Measurements from ENCODE around the gene SLC6A6. TPM values are rescaled to one million over a fixed set of nuclear protein-coding genes. Genes with fewer than 3 reads are reported as not detected.

SLC6A6 gene
- total and polyA plus RNA-seq, 2 donors from 2014 or later, result 7.1 to 64.0 TPM

GRCh38 chr3:14483286-14483685 is 80.9 kb downstream of the SLC6A6 start:
- no peak for FAIRE-seq

GRCh38 chr3:14484741-14485140 is 82.3 kb downstream of the SLC6A6 start:
- no peak for TF ChIP-seq CTCF (IDR thresholded peaks at IDR 0.05; ENCODE audit: borderline replicate concordance, extremely low read depth, insufficient read depth)
- intact Hi-C loops (cut with DNase I), result no loop called here
- Histone ChIP-seq H3K4me3 (ENCODE audit: low read length in 3 of 3) (no peak overlapping the region), H3K4me1 (ENCODE audit: control insufficient read depth in 2 of 3, insufficient read depth in 2 of 3, low read depth in 1 of 3, low read length in 3 of 3) (peaks cover 0 to 27% (median 2%) of the 10 kb centered on the region in 3 donors), H3K27me3 (ENCODE audit: control insufficient read depth, insufficient read depth, low read length) (no peaks in the 10 kb centered on the region), H3K9me3 (ENCODE audit: control insufficient read depth in 2 of 3, insufficient read depth in 1 of 3, low read length in 3 of 3) (no peaks in the 10 kb centered on the region), H3K27ac (ENCODE audit: low read depth in 2 of 2, low read length in 2 of 2) (no peak overlapping the region), H3K9ac (ENCODE audit: low read length in 3 of 3) (no peak overlapping the region), H3K36me3 (ENCODE audit: control insufficient read depth in 2 of 3, insufficient read depth in 3 of 3, low read length in 3 of 3) (peaks cover 0 to 19% (median 6%) of the 10 kb centered on the region in 3 donors)
- FAIRE-seq (no peak), DNase-seq (peak in 1 of 5 donors; percentile 32)

More at GRCh38 chr3:14483286-14483685, 80.9 kb downstream of the SLC6A6 start:
- no peak overlapping the region for H3K9ac ChIP-seq (ENCODE audit: low read length in 3 of 3)
- H3K27ac ChIP-seq (ENCODE audit: low read depth in 2 of 2, low read length in 2 of 2), result peak overlapping the region in 1 of 2 donors; percentile 29
- H3K4me1 ChIP-seq (ENCODE audit: control insufficient read depth in 2 of 3, insufficient read depth in 2 of 3, low read depth in 1 of 3, low read length in 3 of 3), result peaks cover 0 to 27% (median 2%) of the 10 kb centered on the region in 3 donors
- no peak for TF ChIP-seq CTCF (IDR thresholded peaks at IDR 0.05; ENCODE audit: borderline replicate concordance, extremely low read depth, insufficient read depth)
- H3K4me3 ChIP-seq (ENCODE audit: low read length in 3 of 3), result no peak overlapping the region
- H3K9me3 ChIP-seq (ENCODE audit: control insufficient read depth in 2 of 3, insufficient read depth in 1 of 3, low read length in 3 of 3), result no peaks in the 10 kb centered on the region
- no peaks in the 10 kb centered on the region for H3K27me3 ChIP-seq (ENCODE audit: control insufficient read depth, insufficient read depth, low read length)
- peaks cover 0 to 29% (median 9%) of the 10 kb centered on the region in 3 donors for H3K36me3 ChIP-seq (ENCODE audit: control insufficient read depth in 2 of 3, insufficient read depth in 3 of 3, low read length in 3 of 3)
- intact Hi-C loops (cut with DNase I), result no loop called here
- DNase-seq, result peak in 1 of 5 donors; percentile 24

GRCh38 chr3:14485981-14486380 is 83.6 kb downstream of the SLC6A6 start:
- H3K9ac ChIP-seq (ENCODE audit: low read length in 3 of 3), result no peak overlapping the region
- no peak for FAIRE-seq
- no peak for TF ChIP-seq CTCF (IDR thresholded peaks at IDR 0.05; ENCODE audit: borderline replicate concordance, extremely low read depth, insufficient read depth)
- intact Hi-C loops (cut with DNase I), result no loop called here
- H3K9me3 ChIP-seq (ENCODE audit: control insufficient read depth in 2 of 3, insufficient read depth in 1 of 3, low read length in 3 of 3), result no peaks in the 10 kb centered on the region
- DNase-seq, result peak in 1 of 5 donors; percentile 57
- no peak overlapping the region for H3K4me3 ChIP-seq (ENCODE audit: low read length in 3 of 3)
- peaks cover 0 to 15% (median 6%) of the 10 kb centered on the region in 3 donors for H3K36me3 ChIP-seq (ENCODE audit: control insufficient read depth in 2 of 3, insufficient read depth in 3 of 3, low read length in 3 of 3)
- H3K27ac ChIP-seq (ENCODE audit: low read depth in 2 of 2, low read length in 2 of 2), result no peak overlapping the region
- peaks cover 0 to 17% (median 2%) of the 10 kb centered on the region in 3 donors for H3K4me1 ChIP-seq (ENCODE audit: control insufficient read depth in 2 of 3, insufficient read depth in 2 of 3, low read depth in 1 of 3, low read length in 3 of 3)
- H3K27me3 ChIP-seq (ENCODE audit: control insufficient read depth, insufficient read depth, low read length), result no peaks in the 10 kb centered on the region

GRCh38 chr3:14486460-14486859 is 84.1 kb downstream of the SLC6A6 start:
- Histone ChIP-seq H3K36me3 (ENCODE audit: control insufficient read depth in 2 of 3, insufficient read depth in 3 of 3, low read length in 3 of 3) (peaks cover 0 to 15% (median 6%) of the 10 kb centered on the region in 3 donors), H3K27ac (ENCODE audit: low read depth in 2 of 2, low read length in 2 of 2) (peak overlapping the region in 1 of 2 donors; percentile 54), H3K9ac (ENCODE audit: low read length in 3 of 3) (no peak overlapping the region), H3K27me3 (ENCODE audit: control insufficient read depth, insufficient read depth, low read length) (no peaks in the 10 kb centered on the region), H3K4me1 (ENCODE audit: control insufficient read depth in 2 of 3, insufficient read depth in 2 of 3, low read depth in 1 of 3, low read length in 3 of 3) (peaks cover 0 to 14% (median 2%) of the 10 kb centered on the region in 3 donors), H3K9me3 (ENCODE audit: control insufficient read depth in 2 of 3, insufficient read depth in 1 of 3, low read length in 3 of 3) (no peaks in the 10 kb centered on the region), H3K4me3 (ENCODE audit: low read length in 3 of 3) (no peak overlapping the region)
- intact Hi-C loops (cut with DNase I), result no loop called here
- FAIRE-seq (no peak), DNase-seq (peak in 1 of 5 donors; percentile 24)
- TF ChIP-seq CTCF (IDR thresholded peaks at IDR 0.05; ENCODE audit: borderline replicate concordance, extremely low read depth, insufficient read depth), result no peak

All from kidney (tissue), 14 donors.